CD8-positive, alpha-beta memory T cell (primary cell): ENCODE measurements around the gene NAXE. TPM values are rescaled to one million over a fixed set of nuclear protein-coding genes. Genes with fewer than 3 reads are reported as not detected.

Source experiments
- polyA plus RNA-seq: library from polyadenylated mRNA; unstranded; fragments of 300-500 nt; fragmentation: Illumina TruSeq; gene quantifications from one replicate; pipeline ENCODE4 v1.2.3, GENCODE V29; 2021
- total RNA-seq, 2 experiments: library from RNA; stranded (reverse); gene quantifications; one replicate each; pipeline ENCODE4 v1.2.3, GENCODE V29; 2021

NAXE gene
- total and polyA plus RNA-seq, 3 experiments from 2014 or later: 63.0 to 113 (median 69.1) TPM

Other genes with a start within 250 kb of the NAXE start
- gene RHBG, start 222.6 kb upstream of the NAXE start, total RNA-seq: not detected
- gene RHBG, start 222.6 kb upstream of the NAXE start, polyA plus RNA-seq: not detected
- gene MEF2D, start 91.0 kb upstream of the NAXE start, total RNA-seq: 10 to 100 TPM; 32.9 to 35.4 TPM
- 19.2 TPM for gene MEF2D, start 91.0 kb upstream of the NAXE start, polyA plus RNA-seq
- 1 to 10 TPM; 4.4 to 4.7 TPM for gene IQGAP3, start 19.2 kb upstream of the NAXE start, total RNA-seq
- not detected for gene IQGAP3, start 19.2 kb upstream of the NAXE start, polyA plus RNA-seq
- gene TTC24, start 12.1 kb upstream of the NAXE start, total RNA-seq: 1 to 10 TPM; 7.3 to 7.4 TPM
- 2.3 TPM for gene TTC24, start 12.1 kb upstream of the NAXE start, polyA plus RNA-seq
- 100 to 1,000 TPM; 123 to 131 TPM for gene GPATCH4, start 9.7 kb downstream of the NAXE start, total RNA-seq
- 58.7 TPM for gene GPATCH4, start 9.7 kb downstream of the NAXE start, polyA plus RNA-seq
- gene HAPLN2, start 27.6 kb downstream of the NAXE start, total RNA-seq: not detected
- not detected for gene HAPLN2, start 27.6 kb downstream of the NAXE start, polyA plus RNA-seq
- gene BCAN, start 50.3 kb downstream of the NAXE start, total RNA-seq: not detected
- not detected for gene BCAN, start 50.3 kb downstream of the NAXE start, polyA plus RNA-seq
- not detected for gene NES, start 85.6 kb downstream of the NAXE start, total RNA-seq
- gene NES, start 85.6 kb downstream of the NAXE start, polyA plus RNA-seq: not detected
- under 1 TPM; 0.66 to 0.71 TPM for gene CRABP2, start 113.8 kb downstream of the NAXE start, total RNA-seq
- not detected for gene CRABP2, start 113.8 kb downstream of the NAXE start, polyA plus RNA-seq
- 10 to 100 TPM; 29.6 to 29.7 TPM for gene METTL25B, start 136.7 kb downstream of the NAXE start, total RNA-seq
- gene METTL25B, start 136.7 kb downstream of the NAXE start, polyA plus RNA-seq: 4.2 TPM
- 10 to 100 TPM; 69.4 to 75.9 TPM for gene ISG20L2, start 137.0 kb downstream of the NAXE start, total RNA-seq
- 25.0 TPM for gene ISG20L2, start 137.0 kb downstream of the NAXE start, polyA plus RNA-seq
- gene MRPL24, start 149.3 kb downstream of the NAXE start, total RNA-seq: 100 to 1,000 TPM; 122 to 131 TPM
- 92.2 TPM for gene MRPL24, start 149.3 kb downstream of the NAXE start, polyA plus RNA-seq
- 100 to 1,000 TPM; 297 to 299 TPM for gene HDGF, start 159.9 kb downstream of the NAXE start, total RNA-seq
- gene HDGF, start 159.9 kb downstream of the NAXE start, polyA plus RNA-seq: 46.0 TPM
- gene PRCC, start 175.8 kb downstream of the NAXE start, total RNA-seq: 100 to 1,000 TPM; 106 to 111 TPM
- gene PRCC, start 175.8 kb downstream of the NAXE start, polyA plus RNA-seq: 45.9 TPM
- 100 to 1,000 TPM; 163 to 170 TPM for gene SH2D2A, start 225.1 kb downstream of the NAXE start, total RNA-seq
- 62.1 TPM for gene SH2D2A, start 225.1 kb downstream of the NAXE start, polyA plus RNA-seq